Left ventricle myocardium superior (tissue), 1 donor: ENCODE data around the gene ADIG. TPM values are rescaled to one million over a fixed set of nuclear protein-coding genes. Genes with fewer than 3 reads are reported as not detected.
A peak's percentile ranks its signal among the peaks of the same experiment; 100 is the strongest.

Source experiments
- ATAC-seq: fragments of 200-7000 bp; cut with Tn5 transposase; one replicate; pipeline ENCODE4 v1.9.1; 2020; ENCODE audit warnings: mild to moderate bottlenecking, moderate library complexity
- DNase-seq: peaks from one replicate; pipeline ENCODE4 v3.0.0-alpha.2; 2020
- intact Hi-C: fragments of 100-400 bp; cut with micrococcal nuclease; formaldehyde crosslinking; loops from one replicate; pipeline ENCODE4 v1.11.0; 2022
- long read RNA-seq: library from polyadenylated mRNA; unstranded; transcript quantifications from one replicate; pipeline ENCODE4 v2.0.0, GENCODE V29; 2021
- total RNA-seq: library from RNA; stranded (reverse); fragmentation: NEBNext Ultra II Directional; extraction: Animal tissue kit (Norgen Biotek cat#: 25700); gene quantifications from one replicate; pipeline ENCODE4 v1.2.1, GENCODE V29; 2021
- donor health status: DM: no; HTN: yes; CAD: no; lungs with severe emphysema.

The ADIG gene
- not detected for total RNA-seq
- long read RNA-seq: 0 reads

GRCh38 chr20:38581013-38581412, at the start of gene ADIG:
Gene ADIG, plus strand, starts transcription at chr20:38581197. Its CDS starts 54 bp downstream, at chr20:38581251.
- intact Hi-C loops: no loop called here
- peak; percentile 91 for ATAC-seq
- DNase-seq: peak; percentile 77

- DNase-seq (no peak), ATAC-seq (no peak)
- intact Hi-C loops: no loop called here
Measured at GRCh38 chr20:38534756-38535155, 46.2 kb upstream of the ADIG start.

- no peak for DNase-seq
- no peak for ATAC-seq
- intact Hi-C loops: no loop called here
Measured at GRCh38 chr20:38536310-38536709, 44.7 kb upstream of the ADIG start.

GRCh38 chr20:38537176-38537575, 43.8 kb upstream of the ADIG start:
- DNase-seq (no peak), ATAC-seq (no peak)
- intact Hi-C loops: no loop called here

- no peak for DNase-seq
- intact Hi-C loops: no loop called here
- no peak for ATAC-seq
Measured at GRCh38 chr20:38538789-38539188, 42.2 kb upstream of the ADIG start.

GRCh38 chr20:38543014-38543906, 37.7 kb upstream of the ADIG start:
- intact Hi-C loops: no loop called here
- DNase-seq: no peak
- ATAC-seq: no peak

- no peak for ATAC-seq
- intact Hi-C loops: no loop called here
- no peak for DNase-seq
Measured at GRCh38 chr20:38545771-38546170, 35.2 kb upstream of the ADIG start.

GRCh38 chr20:38547288-38548085, 33.5 kb upstream of the ADIG start:
- no peak for ATAC-seq
- DNase-seq: no peak
- intact Hi-C loops: no loop called here

- DNase-seq (no peak), ATAC-seq (no peak)
- intact Hi-C loops: no loop called here
Measured at GRCh38 chr20:38548356-38549083, 32.5 kb upstream of the ADIG start.

GRCh38 chr20:38550274-38550673, 30.7 kb upstream of the ADIG start:
- no peak for DNase-seq
- no peak for ATAC-seq
- intact Hi-C loops: no loop called here

- intact Hi-C loops: no loop called here
- DNase-seq (no peak), ATAC-seq (no peak)
Measured at GRCh38 chr20:38551056-38551626, 29.9 kb upstream of the ADIG start.

GRCh38 chr20:38554986-38555385, 26.0 kb upstream of the ADIG start:
- ATAC-seq: no peak
- intact Hi-C loops: no loop called here

GRCh38 chr20:38555395-38555794, 25.6 kb upstream of the ADIG start:
- DNase-seq (no peak), ATAC-seq (no peak)
- intact Hi-C loops: no loop called here

More at GRCh38 chr20:38554986-38555385, 26.0 kb upstream of the ADIG start:
- DNase-seq: no peak

GRCh38 chr20:38557174-38557573, 23.8 kb upstream of the ADIG start:
- DNase-seq: no peak
- no peak for ATAC-seq
- intact Hi-C loops: no loop called here

GRCh38 chr20:38558596-38559360, 22.2 kb upstream of the ADIG start:
- no peak for DNase-seq
- no peak for ATAC-seq
- intact Hi-C loops: no loop called here

GRCh38 chr20:38559764-38560163, 21.2 kb upstream of the ADIG start:
- intact Hi-C loops: no loop called here
- ATAC-seq (no peak), DNase-seq (no peak)

GRCh38 chr20:38563802-38564431, 17.1 kb upstream of the ADIG start:
- DNase-seq (no peak), ATAC-seq (no peak)
- intact Hi-C loops: no loop called here

GRCh38 chr20:38564680-38565079, 16.3 kb upstream of the ADIG start:
- intact Hi-C loops: no loop called here
- ATAC-seq (no peak), DNase-seq (no peak)
